ENCODE data around the gene EGFLAM.

EGFLAM gene

DNA sequence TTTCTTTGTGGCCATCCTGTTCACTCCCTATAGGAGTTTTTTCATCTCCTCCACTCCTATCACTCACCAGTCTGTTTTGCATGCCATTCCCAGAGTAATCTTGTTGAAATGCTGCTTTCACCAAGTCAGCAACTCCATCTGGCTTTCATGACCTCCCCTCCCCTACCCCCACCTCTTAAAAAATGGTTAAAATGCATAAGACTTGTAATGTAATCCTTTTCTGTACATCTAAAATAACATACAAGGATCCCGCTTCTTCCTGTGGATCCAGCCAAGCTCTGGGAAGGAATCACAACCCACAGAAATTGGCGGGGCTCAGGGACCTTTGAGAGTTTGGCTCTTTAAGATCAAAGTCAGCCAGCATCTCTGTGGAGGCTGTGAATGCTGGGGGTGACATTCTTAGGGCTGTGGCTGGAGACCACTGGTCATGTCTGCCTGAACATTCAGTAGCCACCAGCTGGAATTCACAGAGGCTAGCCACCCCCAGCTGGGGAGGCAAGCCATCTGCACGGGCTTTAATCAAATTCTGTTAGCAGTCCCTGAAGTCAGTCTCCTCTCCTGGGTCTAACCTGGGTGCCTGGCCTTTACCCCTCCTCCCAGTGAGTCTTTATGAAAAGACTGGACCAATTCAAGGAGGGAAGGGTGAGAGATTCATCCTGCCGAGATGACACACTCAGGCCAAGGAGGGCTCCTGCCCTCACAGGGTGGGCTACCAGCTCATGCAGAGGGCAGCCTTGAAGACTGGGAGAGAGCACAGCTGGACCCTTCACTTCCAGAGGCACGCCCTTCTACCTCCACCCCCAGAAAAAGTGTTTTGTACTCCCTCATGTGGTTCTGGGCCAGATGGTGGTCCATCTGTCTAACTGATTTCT, 165.2 kb downstream of the EGFLAM start:
- no peak for DNase-seq

DNA sequence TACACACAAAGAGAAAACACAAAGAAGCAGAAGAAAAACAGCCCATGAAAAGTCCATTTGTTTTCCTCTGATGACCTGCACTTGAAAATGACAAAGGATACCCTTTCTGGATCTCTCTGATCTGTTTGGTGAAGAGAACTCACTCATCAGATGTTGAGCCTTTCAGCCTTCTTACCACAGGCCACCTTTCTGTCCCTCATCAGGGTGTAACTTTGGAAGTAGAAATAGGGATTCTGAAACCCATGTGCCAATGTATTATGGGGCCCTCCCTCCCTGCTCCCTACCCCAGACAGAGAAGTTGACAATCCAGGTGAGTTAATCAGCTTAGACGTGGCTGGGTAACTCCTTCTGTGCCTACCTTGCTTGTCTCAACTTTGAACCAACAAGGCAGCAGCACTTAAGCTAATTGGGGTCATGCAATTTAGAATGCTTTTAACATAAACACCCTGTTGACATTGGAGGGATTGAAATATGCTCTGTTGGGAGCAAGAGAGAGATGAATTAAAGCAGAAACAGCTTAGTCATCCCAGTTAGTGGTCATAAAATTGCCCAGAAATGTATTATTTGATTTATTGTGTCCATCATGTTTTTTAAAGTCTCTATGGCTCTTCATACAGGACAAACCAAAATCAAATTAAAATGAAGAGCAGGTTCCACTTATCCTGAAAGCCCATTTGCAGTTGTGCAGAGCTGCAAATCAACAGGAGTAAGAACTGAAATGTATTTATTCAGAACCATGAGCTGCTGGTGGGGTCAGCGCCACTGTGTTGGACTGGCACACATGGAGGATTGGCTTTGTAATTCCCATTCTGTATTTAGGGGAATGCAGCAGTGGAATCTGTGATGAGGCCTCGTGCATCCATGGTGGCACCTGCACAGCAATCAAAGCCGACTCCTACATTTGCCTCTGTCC, 166.0 kb downstream of the EGFLAM start:
- no peak for DNase-seq

DNA sequence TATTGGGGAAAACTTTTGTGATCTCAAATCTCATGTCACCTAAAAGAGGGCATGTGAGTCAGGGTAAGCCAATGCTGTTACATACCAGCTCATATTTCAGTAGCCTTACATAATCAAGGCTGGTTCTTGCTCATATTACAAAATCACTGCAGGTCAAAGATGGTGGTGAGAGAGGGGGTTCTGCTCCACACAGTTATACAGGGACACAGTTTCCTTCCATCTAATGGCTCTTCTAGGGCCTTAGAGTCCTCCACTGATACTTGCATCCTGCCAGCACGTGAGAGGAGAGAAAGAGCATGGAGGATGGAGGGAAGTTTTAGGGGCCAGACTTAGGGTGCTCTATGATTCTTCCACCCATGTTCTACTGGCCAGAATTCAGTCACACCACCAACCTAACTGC, 168.1 kb downstream of the EGFLAM start:
- no peak for DNase-seq

DNA sequence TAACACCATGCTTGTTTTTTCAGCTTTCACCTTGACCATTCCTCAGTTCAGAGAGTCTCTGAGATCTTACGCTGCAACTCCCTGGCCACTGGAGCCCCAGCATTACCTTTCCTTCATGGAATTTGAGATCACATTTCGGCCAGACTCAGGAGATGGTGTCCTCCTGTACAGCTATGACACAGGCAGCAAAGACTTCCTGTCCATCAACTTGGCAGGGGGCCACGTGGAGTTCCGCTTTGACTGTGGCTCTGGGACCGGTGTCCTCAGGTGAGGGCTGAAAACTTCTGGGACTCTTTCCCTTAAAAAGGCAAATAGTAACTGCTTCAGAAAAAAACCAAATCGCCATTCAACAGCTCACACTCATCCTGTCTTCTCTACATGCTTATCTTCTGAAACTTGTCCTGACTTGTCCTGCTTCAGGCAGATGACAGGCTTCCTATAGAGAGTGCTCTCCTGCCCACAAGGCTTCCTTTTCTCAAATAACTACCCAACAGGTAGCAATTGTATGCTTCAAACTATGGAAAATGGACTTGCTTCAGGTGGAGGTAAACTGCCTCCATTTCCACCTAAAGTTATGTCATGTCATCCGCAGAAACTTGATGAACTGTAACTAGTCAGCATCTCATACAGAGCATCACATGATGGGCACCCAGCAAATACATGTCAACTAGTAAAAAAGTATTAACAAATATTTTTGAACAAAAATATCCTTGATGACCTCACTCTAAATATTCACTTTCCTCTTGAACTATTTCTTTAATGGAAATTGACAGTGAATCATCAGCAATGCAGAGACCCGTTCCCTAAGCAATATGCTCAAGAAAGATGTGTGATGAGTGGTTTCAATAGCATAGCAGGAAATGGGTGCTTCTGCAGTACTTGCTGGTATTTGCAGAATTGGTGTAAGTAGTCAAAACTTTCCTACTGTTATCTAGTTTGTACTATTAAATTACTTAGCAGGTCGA, 168.9 kb downstream of the EGFLAM start:
- no peak for DNase-seq

DNA sequence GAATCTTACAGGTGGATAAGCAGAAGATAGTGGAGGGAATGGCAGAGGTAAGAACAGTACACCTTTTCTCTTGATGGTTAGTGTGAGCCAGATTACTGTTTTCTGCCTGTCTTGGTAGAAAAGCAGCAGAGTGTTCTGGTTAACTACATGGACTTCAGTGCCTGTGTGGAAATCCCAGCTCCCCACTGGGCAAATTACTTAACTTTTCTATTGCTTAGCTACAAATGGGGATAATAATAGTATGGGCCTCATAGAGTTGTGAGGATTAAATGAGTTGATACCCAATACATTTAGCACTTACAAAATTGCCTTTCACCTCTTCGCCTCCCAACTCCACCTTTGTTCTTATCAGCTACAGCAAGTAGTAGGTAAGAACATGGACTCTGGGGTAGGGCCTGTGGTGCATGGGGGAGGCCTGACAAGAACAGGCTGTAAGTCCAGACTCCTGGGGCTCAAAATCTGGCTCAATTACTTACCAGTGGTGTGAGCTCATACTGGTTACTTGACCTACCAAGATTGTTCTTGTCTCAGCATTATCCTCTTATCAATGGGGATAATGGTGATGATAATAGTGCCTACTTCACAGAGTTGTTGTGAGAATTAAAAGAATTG, 173.0 kb downstream of the EGFLAM start:
- DNase-seq: no peak

DNA sequence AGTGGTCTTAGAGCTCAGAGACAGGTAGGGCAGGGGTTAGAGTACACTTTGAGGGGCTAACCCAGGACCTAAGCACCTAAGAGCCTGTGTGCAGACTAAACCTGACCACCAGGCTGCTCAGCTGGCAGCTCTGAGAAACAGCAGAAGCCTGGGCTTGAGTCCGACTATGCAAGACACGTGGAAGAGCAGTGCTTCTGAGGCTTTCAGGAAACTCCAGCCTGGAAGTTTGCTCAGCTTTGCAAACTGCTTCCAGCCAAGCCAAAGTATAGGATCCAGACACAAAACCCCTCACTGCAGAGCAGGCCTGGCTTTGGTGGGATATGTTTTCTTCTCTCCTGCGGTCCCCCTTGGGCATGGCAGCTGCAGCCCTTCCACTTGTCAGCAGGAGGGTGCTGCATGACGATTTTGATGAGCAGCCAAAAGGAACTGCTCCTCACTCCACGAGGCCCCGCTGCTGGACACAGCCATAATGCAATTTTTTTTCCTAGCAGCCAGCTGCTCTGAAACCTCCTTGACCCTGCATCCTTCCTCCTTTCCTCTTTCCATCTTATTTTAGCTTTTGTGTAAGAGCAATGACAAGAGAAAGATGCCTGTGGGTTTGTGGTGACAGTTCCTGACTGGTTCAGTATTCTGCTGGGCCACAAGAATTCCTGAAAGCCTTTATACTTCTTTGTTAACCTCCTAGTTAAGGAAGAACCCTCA, 175.0 kb downstream of the EGFLAM start:
- DNase-seq: no peak

DNA sequence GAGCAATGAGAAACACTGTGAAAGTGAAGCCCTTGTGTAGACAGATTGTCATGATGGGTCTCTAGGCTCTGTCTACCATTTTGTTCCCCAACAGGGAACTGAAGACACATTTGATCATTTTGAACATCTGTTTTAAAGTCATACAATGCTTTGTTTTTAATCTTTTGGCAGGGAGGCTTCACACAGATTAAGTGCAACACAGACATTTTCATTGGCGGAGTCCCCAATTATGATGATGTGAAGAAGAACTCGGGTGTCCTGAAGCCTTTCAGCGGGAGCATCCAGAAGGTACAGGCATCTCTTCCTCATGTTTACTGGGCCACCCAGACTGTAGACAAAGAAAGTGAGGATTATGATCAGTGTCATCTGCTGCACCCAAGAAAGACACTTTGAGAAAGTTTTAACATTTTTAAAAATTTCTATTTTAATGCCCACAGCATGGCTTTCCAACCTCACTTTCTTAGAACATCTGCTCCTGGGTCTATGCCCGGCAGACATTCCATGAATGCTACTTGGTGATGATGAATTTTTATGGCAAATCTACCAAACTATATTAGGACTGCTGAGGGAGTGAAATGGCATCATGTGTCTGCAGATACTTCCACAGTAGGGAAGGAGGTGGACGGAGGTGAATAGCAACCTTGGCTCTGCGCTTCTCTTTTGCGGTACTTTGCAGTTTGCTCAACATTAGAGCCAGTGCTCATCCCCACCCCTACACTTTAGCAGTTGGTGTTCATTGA, 176.8 kb downstream of the EGFLAM start:
- no peak for DNase-seq

DNA sequence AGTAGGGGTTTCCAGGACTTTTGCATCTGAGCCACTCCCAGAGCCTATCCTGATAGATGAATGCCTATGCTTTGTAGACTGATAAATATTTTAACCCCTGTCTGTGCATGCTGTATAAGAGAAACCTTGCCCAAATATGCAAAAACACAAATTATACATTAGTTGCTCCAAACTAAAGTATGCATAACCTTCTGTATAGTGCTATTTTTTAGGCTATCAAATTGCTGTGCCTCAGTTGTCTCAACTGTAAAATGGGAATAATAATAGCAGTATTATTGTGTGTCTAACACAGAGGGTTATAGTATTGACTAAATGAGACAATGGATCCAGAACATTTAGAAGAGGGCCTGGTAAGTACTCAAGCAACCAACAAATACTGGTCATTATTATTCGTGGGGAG, 180.4 kb downstream of the EGFLAM start:
- DNase-seq: no peak

DNA sequence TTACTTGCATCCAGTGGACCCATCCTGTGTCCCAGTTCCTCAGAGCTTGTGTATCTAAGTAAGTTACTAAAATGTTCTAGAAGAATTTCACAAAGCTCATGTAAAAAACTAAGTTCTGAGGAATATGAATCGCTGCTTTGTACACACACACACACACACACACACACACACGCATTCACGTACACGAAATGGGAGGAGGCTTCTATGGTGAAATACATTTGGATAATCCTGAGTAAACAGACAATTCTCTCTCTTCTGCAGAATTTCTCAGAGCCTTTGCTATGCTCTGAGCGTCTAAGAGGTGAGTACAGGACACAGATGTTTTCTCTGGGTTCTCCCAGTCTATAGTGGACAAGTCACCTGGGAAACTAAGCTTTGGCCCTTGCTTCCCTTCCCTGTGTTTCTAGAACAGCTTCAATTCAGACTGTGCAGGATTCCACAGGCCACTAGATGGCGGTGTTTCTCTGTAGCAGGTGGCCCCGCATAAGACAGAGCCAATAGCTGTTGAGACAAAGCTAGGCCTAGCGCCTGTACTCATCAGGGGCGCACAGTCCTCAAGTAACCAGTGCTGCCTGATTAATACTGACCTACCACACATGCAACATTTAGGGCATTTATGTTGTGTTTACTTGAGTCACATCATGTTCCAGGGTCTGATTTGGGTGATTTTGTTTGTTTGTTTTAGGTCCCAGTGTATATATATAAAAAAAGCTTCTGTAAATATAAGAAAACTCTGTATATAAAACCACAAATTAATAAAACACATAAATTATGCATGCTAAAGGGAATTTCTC, 183.3 kb downstream of the EGFLAM start:
- peak; percentile 67 for DNase-seq

DNA sequence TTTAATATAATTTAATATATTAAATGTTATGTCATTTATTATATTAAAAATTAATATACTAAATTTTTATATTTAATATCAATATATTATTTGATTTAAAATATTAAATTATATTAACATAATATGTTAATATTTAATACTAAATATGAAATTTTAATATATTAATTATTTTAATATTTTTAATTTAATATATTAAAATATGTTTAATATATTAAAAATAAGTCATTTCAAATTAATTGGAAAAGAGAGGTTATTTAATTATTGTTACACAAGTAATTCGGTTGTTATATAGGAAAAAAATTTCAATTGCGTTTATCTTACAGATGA, 183.9 kb downstream of the EGFLAM start:
- DNase-seq: no peak

DNA sequence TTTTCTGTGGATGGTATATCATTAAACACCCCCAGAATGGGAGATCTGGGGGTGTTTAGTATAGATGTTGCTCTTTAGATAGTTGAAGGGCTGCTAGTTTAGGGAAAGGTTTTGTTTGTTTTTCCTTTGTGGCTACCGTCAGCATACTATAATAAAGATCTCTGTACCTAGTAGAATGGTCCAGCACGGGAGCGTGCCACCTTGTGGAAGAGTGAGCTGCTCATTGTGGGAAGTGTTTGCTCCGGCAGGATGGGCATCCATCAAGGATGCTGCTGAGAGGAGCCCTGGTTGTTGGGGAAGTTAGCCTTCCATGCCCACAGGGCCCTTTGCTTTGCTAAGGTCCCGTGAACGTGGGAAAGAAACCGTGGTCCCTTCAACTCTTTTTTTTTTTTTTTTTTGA, 185.0 kb downstream of the EGFLAM start:
- DNase-seq: no peak

DNA sequence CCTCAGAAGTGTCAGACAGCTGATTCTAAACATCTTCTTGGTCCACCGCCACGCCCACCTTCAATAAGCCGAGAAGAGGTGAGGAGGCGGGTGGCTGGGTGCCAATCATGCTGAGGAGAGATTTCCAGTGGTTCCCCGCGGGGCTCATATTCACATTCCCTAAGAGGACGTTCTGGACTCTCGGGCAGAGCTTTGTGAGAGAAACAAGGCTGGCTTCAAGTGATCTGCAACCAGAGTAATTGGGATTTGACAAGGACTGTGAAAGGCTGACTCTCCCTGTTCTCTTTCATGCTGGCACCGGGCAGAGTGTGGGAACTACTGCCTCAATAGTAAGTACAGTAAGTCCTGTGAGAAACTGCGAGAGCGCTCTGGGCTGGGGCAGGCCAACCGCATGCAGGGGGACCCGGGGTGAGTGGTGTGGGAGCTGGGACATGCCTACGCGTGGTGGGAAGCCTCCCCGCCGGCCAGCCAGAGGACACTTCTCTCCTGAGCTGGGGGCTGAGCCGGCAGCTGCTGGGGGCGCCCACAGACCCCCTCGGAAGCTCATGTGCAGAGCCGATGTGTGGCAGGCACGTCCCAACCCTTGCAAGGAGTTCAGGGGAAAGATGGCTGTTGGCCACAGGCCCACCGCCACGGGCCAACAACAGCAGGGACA, 187.1 kb downstream of the EGFLAM start:
- no peak for DNase-seq

DNA sequence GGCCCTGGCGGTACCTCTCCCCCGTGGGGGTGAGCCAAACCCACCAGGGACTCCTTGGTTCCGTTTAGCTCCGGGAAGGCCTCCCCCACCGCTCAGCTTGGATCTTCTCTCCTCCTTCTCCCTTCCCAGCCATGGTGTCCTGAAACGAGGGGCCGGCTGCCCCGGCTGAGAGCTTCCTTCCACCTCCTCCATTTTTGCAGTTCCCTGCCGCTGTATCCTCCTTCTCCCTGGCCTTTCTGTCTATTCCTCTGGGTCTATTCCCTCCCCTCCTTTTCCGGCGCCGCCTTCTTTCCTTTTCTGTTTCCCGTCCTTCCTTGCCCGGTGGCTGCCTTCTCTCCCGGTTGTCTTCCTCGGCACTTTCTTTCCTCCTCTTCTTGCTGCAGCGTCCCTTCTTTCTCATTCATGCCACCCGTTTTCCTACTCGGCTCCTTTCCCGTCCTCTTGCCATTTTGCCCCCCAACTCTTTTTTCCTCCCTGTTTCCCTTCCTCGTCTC, 187.7 kb downstream of the EGFLAM start:
- DNase-seq: no peak

DNA sequence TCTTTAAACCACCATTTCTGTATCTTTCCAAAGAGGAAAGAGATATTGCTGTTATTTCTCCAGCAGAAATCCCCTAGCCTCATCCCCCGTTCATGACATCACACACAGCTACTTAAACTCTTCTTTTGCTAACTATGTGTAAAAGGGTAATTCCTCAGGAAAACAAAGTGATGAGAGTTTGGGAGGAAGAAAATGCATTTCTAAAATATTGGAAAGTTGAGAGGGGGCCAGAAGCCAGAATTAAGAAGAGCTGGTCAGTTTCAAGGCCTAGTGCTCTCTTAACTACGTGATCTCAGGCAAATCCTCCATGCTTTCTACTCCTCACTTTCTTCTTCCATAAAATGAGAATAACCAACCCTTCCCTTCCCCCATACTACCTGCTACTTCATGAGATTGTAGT, 188.7 kb downstream of the EGFLAM start:
- DNase-seq: no peak

DNA sequence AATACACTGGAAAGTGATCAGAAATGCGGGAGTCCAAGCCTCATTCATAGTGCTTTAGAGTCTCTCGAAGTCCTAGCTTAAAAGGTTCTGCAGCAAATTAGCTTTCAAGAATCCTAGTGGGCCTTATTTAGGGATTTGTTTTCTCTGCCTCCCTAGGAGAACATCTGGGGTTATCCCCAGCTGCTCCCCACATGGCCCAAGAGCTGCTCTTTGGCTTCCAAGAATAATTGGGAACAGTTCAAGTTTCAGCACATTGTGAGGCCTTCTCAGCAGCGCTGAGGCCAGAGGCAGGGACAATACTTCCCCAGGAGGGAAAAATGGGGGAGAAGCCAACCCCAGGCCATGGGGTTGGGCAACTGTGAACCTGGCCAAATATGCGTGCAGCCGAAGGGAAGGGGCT, 189.4 kb downstream of the EGFLAM start:
- DNase-seq: no peak

DNA sequence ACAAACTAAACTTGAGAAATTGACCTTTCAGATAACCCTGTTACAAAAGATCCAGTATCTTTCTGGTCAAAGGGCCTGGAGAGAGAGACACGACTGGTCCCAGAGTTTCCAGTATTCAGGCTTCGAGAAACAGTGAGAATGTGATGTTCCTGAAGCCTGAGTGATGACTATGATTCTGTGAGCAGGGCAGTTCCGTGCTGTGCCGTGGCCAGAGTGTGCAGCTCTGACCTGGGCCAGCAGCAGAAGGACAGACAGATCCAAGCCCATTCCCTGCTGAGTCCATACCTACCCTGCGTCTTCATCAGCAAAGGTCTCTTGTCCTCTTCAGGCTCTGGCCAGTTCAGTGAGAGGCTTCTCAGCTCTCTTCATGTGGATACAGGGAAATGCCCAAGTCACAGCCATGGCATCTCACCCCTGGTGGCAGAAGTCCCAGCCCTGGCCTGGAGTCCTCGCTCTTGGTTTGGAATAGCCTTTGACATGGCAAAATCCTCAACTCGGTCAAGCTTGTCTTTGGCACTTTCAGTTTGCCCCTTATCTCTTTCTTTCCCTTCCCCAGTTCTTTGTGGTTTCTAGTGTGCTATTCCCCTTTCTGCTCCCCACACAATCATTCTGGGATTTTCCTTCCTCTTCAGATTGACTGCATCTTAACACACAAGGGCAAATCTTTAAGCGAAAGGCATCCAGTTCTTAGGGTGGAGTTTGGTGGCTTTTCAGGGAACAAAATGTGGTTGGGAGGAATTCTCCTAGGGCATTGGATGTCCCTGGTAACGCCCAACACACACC, 190.4 kb downstream of the EGFLAM start:
- DNase-seq: no peak

DNA sequence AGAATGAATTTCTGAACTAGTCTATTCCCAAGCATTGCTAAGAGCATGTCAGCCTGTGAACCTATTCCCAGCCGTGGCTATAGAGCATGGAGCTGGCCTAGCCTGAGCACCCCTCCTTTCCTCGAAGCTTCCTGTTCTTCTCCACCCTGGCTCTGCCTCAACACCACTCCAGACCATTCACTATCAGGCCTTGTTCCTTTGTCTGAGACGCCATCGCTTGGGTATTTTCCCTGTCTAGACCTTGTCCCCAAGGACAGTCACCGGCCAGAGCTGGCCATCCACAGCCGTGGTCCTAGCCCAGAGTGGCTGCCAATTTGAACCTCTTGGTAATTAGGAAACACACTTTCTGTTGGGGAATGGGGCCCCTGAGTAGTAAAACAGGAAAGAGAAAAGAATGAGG, 192.3 kb downstream of the EGFLAM start:
- DNase-seq: no peak

DNA sequence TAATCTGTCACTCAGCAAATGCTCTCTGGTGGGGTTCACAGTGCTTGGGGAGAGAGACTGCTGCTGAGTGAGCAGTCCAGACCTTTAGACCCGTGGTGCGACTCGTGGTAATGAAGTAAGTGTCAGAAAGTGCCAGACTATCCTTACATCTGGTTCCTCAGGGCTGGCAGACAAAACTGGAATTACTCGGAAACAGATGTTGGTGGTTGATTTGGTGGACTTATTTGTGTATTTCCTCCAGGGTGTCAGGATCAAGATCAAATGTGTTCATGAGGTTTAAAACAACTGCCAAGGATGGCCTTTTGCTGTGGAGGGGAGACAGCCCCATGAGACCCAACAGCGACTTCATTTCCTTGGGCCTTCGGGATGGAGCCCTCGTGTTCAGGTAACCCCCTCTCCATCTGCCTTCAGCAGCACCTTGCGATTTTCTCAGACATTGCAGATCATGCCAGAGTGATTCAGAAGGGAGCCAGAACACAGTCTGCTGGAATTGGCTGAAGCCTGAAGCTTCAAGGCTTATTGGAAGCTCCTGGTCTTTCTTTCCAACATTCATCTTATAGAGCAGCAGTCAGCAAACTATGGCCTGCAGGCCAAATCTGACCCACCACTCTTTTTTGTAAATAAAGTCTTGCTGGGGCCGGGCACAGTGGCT, 192.8 kb downstream of the EGFLAM start:
- DNase-seq: no peak
